ENCODE data around the gene RPF1. TPM values are rescaled to one million over a fixed set of nuclear protein-coding genes. Genes with fewer than 3 reads are reported as not detected.

The RPF1 gene
- 39.0 and 48.3 TPM in 2 replicates for total RNA-seq

GRCh38 chr1:84478876-84479868, at the start of gene RPF1:
Gene RPF1, plus strand, starts transcription at chr1:84479266. Its CDS starts 16 bp downstream, at chr1:84479282.

DNA sequence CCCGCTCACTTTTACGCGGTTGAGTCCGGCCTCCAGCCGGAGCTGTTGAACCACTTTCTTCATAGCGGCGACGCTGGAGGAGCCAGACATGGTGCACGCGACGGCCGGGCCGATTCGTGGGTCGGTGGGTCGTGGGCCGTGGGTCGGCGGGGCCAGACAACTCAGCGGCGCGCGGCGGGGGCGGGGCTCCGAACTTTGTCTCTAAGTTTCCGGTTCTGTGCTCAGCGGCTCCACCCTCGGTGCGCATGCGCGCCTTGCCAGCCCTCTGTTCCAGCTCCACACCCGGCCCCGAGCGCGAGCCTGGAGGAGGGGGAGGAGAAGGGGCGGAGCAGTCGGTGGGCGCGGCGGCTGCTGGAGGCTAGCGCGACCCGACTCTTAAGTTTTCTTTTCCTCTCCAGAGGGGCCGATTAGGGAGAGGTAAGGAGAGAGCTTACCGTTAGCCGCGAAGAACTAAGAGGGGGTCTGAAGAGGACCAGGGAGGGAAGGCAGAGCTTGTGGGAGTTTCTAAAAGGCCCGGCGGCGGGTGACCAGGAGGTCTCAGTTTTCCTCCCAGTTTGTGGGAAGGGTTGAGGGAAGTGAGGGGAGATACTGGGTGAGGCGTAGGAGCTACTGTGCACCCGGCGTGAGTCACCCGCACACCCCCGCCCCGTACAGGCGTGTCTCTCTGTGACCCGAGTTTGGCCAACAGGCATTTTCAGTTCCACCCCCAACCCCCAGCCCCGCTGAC, 27.1 kb downstream of the RPF1 start, which contains the start of the genes GNG5 and SPATA1:
Gene GNG5, minus strand, starts transcription at position 580 of the 727 bp plus-strand sequence. Its CDS starts 490 bp downstream, at position 90.
Gene SPATA1, plus strand, starts transcription at position 385 of the 727 bp plus-strand sequence. CDS start 9,974 bp downstream, outside the sequence.

Other genes starting within 250 kb of the RPF1 start
- 3.6 and 5.2 TPM in 2 replicates for gene SAMD13, start 177.6 kb upstream of the RPF1 start, total RNA-seq
- gene DNASE2B, start 80.8 kb upstream of the RPF1 start, total RNA-seq: not detected in 2 replicates
- 1.6 TPM in 1 of 2 replicates, not detected in the other for gene SPATA1, start 27.1 kb downstream of the RPF1 start, total RNA-seq
- gene GNG5, start 27.3 kb downstream of the RPF1 start, total RNA-seq: 12.9 and 18.5 TPM in 2 replicates
- 4.7 and 6.5 TPM in 2 replicates for gene CTBS, start 95.2 kb downstream of the RPF1 start, total RNA-seq
- gene SSX2IP, start 211.2 kb downstream of the RPF1 start, total RNA-seq: 3.9 and 12.8 TPM in 2 replicates

Data from epithelial cell of umbilical artery (primary cell).